Measurements from ENCODE around the gene PAXX.

Gene PAXX

GRCh38 chr9:137018761-137019559 lies 26.7 kb downstream of the PAXX start:
- no peak for DNase-seq (ENCODE audit: low read depth)

- no peak for DNase-seq (ENCODE audit: low read depth)
Measured at GRCh38 chr9:137019891-137020683, 27.9 kb downstream of the PAXX start.

GRCh38 chr9:137020771-137021567 lies 28.7 kb downstream of the PAXX start:
- DNase-seq (ENCODE audit: low read depth): no peak

- no peak for DNase-seq (ENCODE audit: low read depth)
Measured at GRCh38 chr9:137021568-137021978, 29.4 kb downstream of the PAXX start.

GRCh38 chr9:137021979-137022661 lies 29.9 kb downstream of the PAXX start:
- peak; percentile 67 for DNase-seq (ENCODE audit: low read depth)

GRCh38 chr9:137022662-137023008 lies 30.4 kb downstream of the PAXX start:
- DNase-seq (ENCODE audit: low read depth): no peak

GRCh38 chr9:137023157-137023556 lies 30.9 kb downstream of the PAXX start:
- no peak for DNase-seq (ENCODE audit: low read depth)

GRCh38 chr9:137023583-137023991 lies 31.4 kb downstream of the PAXX start:
- DNase-seq (ENCODE audit: low read depth): no peak

GRCh38 chr9:137025517-137025966 lies 33.3 kb downstream of the PAXX start:
- DNase-seq (ENCODE audit: low read depth): no peak

- no peak for DNase-seq (ENCODE audit: low read depth)
Measured at GRCh38 chr9:137026384-137026783, 34.2 kb downstream of the PAXX start.

- DNase-seq (ENCODE audit: low read depth): no peak
Measured at GRCh38 chr9:137026828-137027227, 34.6 kb downstream of the PAXX start.

- no peak for DNase-seq (ENCODE audit: low read depth)
Measured at GRCh38 chr9:137027369-137028262, 35.4 kb downstream of the PAXX start, which contains the start of gene ABCA2. Gene ABCA2 (minus strand): TSS chr9:137028237. CDS start chr9:137028140, 97 bp downstream.

- peak; percentile 48 for DNase-seq (ENCODE audit: low read depth)
Measured at GRCh38 chr9:137028263-137029057, 36.2 kb downstream of the PAXX start.

- peak; percentile 64 for DNase-seq (ENCODE audit: low read depth)
Measured at GRCh38 chr9:137029058-137029936, 37.1 kb downstream of the PAXX start.

GRCh38 chr9:137030006-137030405 lies 37.8 kb downstream of the PAXX start:
- no peak for DNase-seq (ENCODE audit: low read depth)

- DNase-seq (ENCODE audit: low read depth): peak; percentile 52
Measured at GRCh38 chr9:137030538-137031527, 38.6 kb downstream of the PAXX start.

- no peak for DNase-seq (ENCODE audit: low read depth)
Measured at GRCh38 chr9:137031904-137032640, 39.9 kb downstream of the PAXX start, which contains the start of gene FUT7. Gene FUT7 (minus strand): TSS chr9:137032088. CDS start chr9:137031991, 97 bp downstream.
